ENCODE data around the gene COMTD1. TPM values are rescaled to one million over a fixed set of nuclear protein-coding genes. Genes with fewer than 3 reads are reported as not detected.
"Not testable (repeated sequence)": the region's sequence is repeated elsewhere in the genome, so short reads cannot be mapped to it uniquely, and the experiment has no call there.

Gene COMTD1
- total RNA-seq, 5 donors from 2014 or later (not counting 1 experiment from before 2014, with no cell fraction given), result 11.2 to 39.0 (median 33.8) TPM

GRCh38 chr10:75228278-75228677, 7.5 kb downstream of the COMTD1 start:
- Histone ChIP-seq H3K9me3 (no peaks in the 10 kb centered on the region), H3K4me3 (ENCODE audit: control insufficient read depth in 1 of 2, extremely low read depth in 1 of 2, low read length in 1 of 2) (no peak overlapping the region), H3K27me3 (replicated peaks in 1 of 2; ENCODE audit: control insufficient read depth in 2 of 2, extremely low read depth in 1 of 2, insufficient read depth in 2 of 2, low read length in 1 of 2) (no peaks in the 10 kb centered on the region), H3K27ac (ENCODE audit: low read length) (no peak overlapping the region), H3K36me3 (ENCODE audit: control insufficient read depth in 2 of 2, extremely low read depth in 1 of 2, insufficient read depth in 1 of 2, low read length in 1 of 2) (peaks cover 0 to 65% of the 10 kb centered on the region in 2 donors), H3K4me1 (ENCODE audit: control insufficient read depth in 1 of 2, extremely low read depth in 1 of 2, insufficient read depth in 2 of 2, low read length in 2 of 2) (peaks cover 0 to 18% of the 10 kb centered on the region in 2 experiments)
- H3K36me3 Mint-ChIP-seq, result peaks cover 51% of the 10 kb centered on the region
- H3K4me3 Mint-ChIP-seq, result no peak overlapping the region
- ChIA-PET CTCF (interaction anchor here (0.6 to 5.6 kb wide), 7 partner anchors 10 to 985 kb away, joined by 3 to 74 read pairs (median 3); partner anchors contain the start of gene VDAC2 (in 1 of the 2)), POLR2A (interaction anchor here (0.6 to 1.2 kb wide), 5 partner anchors 9 to 1992 kb away, joined by 3 to 10 read pairs (median 4); no protein-coding TSS in a partner anchor)
- H3K27me3 Mint-ChIP-seq, result no peaks in the 10 kb centered on the region
- WGBS (ENCODE audit: insufficient coverage), result 100% methylated on average over 3 of the region's 3 CpGs
- H3K9me3 Mint-ChIP-seq, result no peaks in the 10 kb centered on the region
- peaks cover 50 to 69% (median 52%) of the 10 kb centered on the region in 3 donors for H3K4me1 Mint-ChIP-seq
- peak overlapping the region; percentile 70 to 86 for H3K27ac Mint-ChIP-seq
- DNase-seq, result no peak
- no peak for ATAC-seq (replicated peaks in 1 of 4)

- H3K9me3 ChIP-seq, result no peaks in the 10 kb centered on the region
- ATAC-seq (replicated peaks in 1 of 4), result no peak
- peak overlapping the region; percentile 16 to 36 for H3K27ac Mint-ChIP-seq
- WGBS (ENCODE audit: insufficient coverage), result 100% methylated on average over 1 of the region's 5 CpGs
- H3K27ac ChIP-seq (ENCODE audit: low read length), result no peak overlapping the region
- H3K4me3 ChIP-seq (ENCODE audit: control insufficient read depth in 1 of 2, extremely low read depth in 1 of 2, low read length in 1 of 2), result no peak overlapping the region
- peaks cover 0 to 17% of the 10 kb centered on the region in 2 experiments for H3K4me1 ChIP-seq (ENCODE audit: control insufficient read depth in 1 of 2, extremely low read depth in 1 of 2, insufficient read depth in 2 of 2, low read length in 2 of 2)
- H3K9me3 Mint-ChIP-seq, result no peaks in the 10 kb centered on the region
- DNase-seq, result no peak
- no peak overlapping the region for H3K4me3 Mint-ChIP-seq
- CTCF ChIA-PET, result interaction anchor here (0.6 to 5.6 kb wide), 4 partner anchors 15 to 1449 kb away, joined by 3 to 74 read pairs (median 7); partner anchors contain the start of gene VDAC2 (in 1 of the 2)
- no peaks in the 10 kb centered on the region for H3K27me3 ChIP-seq (replicated peaks in 1 of 2; ENCODE audit: control insufficient read depth in 2 of 2, extremely low read depth in 1 of 2, insufficient read depth in 2 of 2, low read length in 1 of 2)
- H3K36me3 Mint-ChIP-seq, result peaks cover 58% of the 10 kb centered on the region
- H3K27me3 Mint-ChIP-seq, result no peaks in the 10 kb centered on the region
- H3K36me3 ChIP-seq (ENCODE audit: control insufficient read depth in 2 of 2, extremely low read depth in 1 of 2, insufficient read depth in 1 of 2, low read length in 1 of 2), result peaks cover 4 to 75% of the 10 kb centered on the region in 2 donors
- H3K4me1 Mint-ChIP-seq, result peaks cover 53 to 72% (median 60%) of the 10 kb centered on the region in 3 donors
- POLR2A ChIA-PET, result interaction anchor here in 1 of 2 donors (1.1 kb wide), 1 partner anchor 10 kb away, joined by 3 read pairs; no protein-coding TSS in a partner anchor
These were observed 9.1 kb downstream of the COMTD1 start for GRCh38 chr10:75226656-75227055.

- H3K4me3 Mint-ChIP-seq, result no peak overlapping the region
- no peaks in the 10 kb centered on the region for H3K27me3 Mint-ChIP-seq
- H3K4me1 Mint-ChIP-seq, result peaks cover 57 to 70% (median 61%) of the 10 kb centered on the region in 3 donors
- ATAC-seq (replicated peaks in 1 of 4) (no peak), DNase-seq (no peak)
- Histone ChIP-seq H3K9me3 (no peaks in the 10 kb centered on the region), H3K36me3 (ENCODE audit: control insufficient read depth in 2 of 2, extremely low read depth in 1 of 2, insufficient read depth in 1 of 2, low read length in 1 of 2) (peaks cover 4 to 74% of the 10 kb centered on the region in 2 donors), H3K4me3 (ENCODE audit: control insufficient read depth in 1 of 2, extremely low read depth in 1 of 2, low read length in 1 of 2) (no peak overlapping the region), H3K27ac (ENCODE audit: low read length) (no peak overlapping the region), H3K4me1 (ENCODE audit: control insufficient read depth in 1 of 2, extremely low read depth in 1 of 2, insufficient read depth in 2 of 2, low read length in 2 of 2) (peaks cover 0 to 17% of the 10 kb centered on the region in 2 experiments), H3K27me3 (replicated peaks in 1 of 2; ENCODE audit: control insufficient read depth in 2 of 2, extremely low read depth in 1 of 2, insufficient read depth in 2 of 2, low read length in 1 of 2) (no peaks in the 10 kb centered on the region)
- no CpG with 5 or more reads among the region's 2 CpGs for WGBS (ENCODE audit: insufficient coverage)
- POLR2A ChIA-PET, result interaction anchor here (0.5 to 1.1 kb wide), 3 partner anchors 10 to 17 kb away, joined by 3 to 6 read pairs (median 6); no protein-coding TSS in a partner anchor
- CTCF ChIA-PET, result interaction anchor here (0.6 to 1.4 kb wide), 4 partner anchors 11 to 114 kb away, joined by 3 to 9 read pairs (median 5); no protein-coding TSS in a partner anchor
- H3K27ac Mint-ChIP-seq, result peak overlapping the region; percentile 52 to 81
- H3K9me3 Mint-ChIP-seq, result no peaks in the 10 kb centered on the region
- H3K36me3 Mint-ChIP-seq, result peaks cover 55% of the 10 kb centered on the region
These were observed 9.7 kb downstream of the COMTD1 start for GRCh38 chr10:75226095-75226494.

GRCh38 chr10:75223507-75223906, 12.2 kb downstream of the COMTD1 start:
- H3K36me3 ChIP-seq (ENCODE audit: control insufficient read depth in 2 of 2, extremely low read depth in 1 of 2, insufficient read depth in 1 of 2, low read length in 1 of 2), result peaks cover 4 to 77% of the 10 kb centered on the region in 2 donors
- H3K9me3 ChIP-seq, result no peaks in the 10 kb centered on the region
- WGBS (ENCODE audit: insufficient coverage), result 100% methylated on average over 1 of the region's 2 CpGs
- Mint-ChIP-seq H3K36me3 (peaks cover 48% of the 10 kb centered on the region), H3K4me3 (no peak overlapping the region), H3K27me3 (no peaks in the 10 kb centered on the region), H3K27ac (peak overlapping the region; percentile 62 to 81), H3K9me3 (no peaks in the 10 kb centered on the region), H3K4me1 (peaks cover 53 to 63% (median 55%) of the 10 kb centered on the region in 3 donors)
- no peak overlapping the region for H3K4me3 ChIP-seq (ENCODE audit: control insufficient read depth in 1 of 2, extremely low read depth in 1 of 2, low read length in 1 of 2)
- H3K4me1 ChIP-seq (ENCODE audit: control insufficient read depth in 1 of 2, extremely low read depth in 1 of 2, insufficient read depth in 2 of 2, low read length in 2 of 2), result peaks cover 0 to 14% of the 10 kb centered on the region in 2 experiments
- CTCF ChIA-PET, result interaction anchor here in 1 of 2 donors (1.6 kb wide), 1 partner anchor 12 kb away, joined by 5 read pairs; no protein-coding TSS in a partner anchor
- no peak overlapping the region for H3K27ac ChIP-seq (ENCODE audit: low read length)
- DNase-seq, result no peak
- no peaks in the 10 kb centered on the region for H3K27me3 ChIP-seq (replicated peaks in 1 of 2; ENCODE audit: control insufficient read depth in 2 of 2, extremely low read depth in 1 of 2, insufficient read depth in 2 of 2, low read length in 1 of 2)
- no peak for ATAC-seq (replicated peaks in 1 of 4)
- POLR2A ChIA-PET, result no interaction called here

- CTCF ChIA-PET, result interaction anchor here in 1 of 2 donors (1.2 kb wide), 1 partner anchor 9 kb away, joined by 3 read pairs; no protein-coding TSS in a partner anchor
- POLR2A ChIA-PET; H3K27me3 Mint-ChIP-seq; H3K9me3 Mint-ChIP-seq; H3K4me3 ChIP-seq (ENCODE audit: control insufficient read depth in 1 of 2, extremely low read depth in 1 of 2, low read length in 1 of 2); DNase-seq; H3K4me3 Mint-ChIP-seq; ATAC-seq (replicated peaks in 1 of 4); H3K9me3 ChIP-seq; H3K27me3 ChIP-seq (replicated peaks in 1 of 2; ENCODE audit: control insufficient read depth in 2 of 2, extremely low read depth in 1 of 2, insufficient read depth in 2 of 2, low read length in 1 of 2); H3K27ac ChIP-seq (ENCODE audit: low read length); H3K27ac Mint-ChIP-seq: not testable (repeated sequence)
- WGBS (ENCODE audit: insufficient coverage), result 94% methylated on average over 2 of the region's 8 CpGs
- Mint-ChIP-seq H3K36me3 (peaks cover 51% of the 10 kb centered on the region), H3K4me1 (peaks cover 53 to 56% (median 54%) of the 10 kb centered on the region in 3 donors)
- peaks cover 4 to 82% of the 10 kb centered on the region in 2 donors for H3K36me3 ChIP-seq (ENCODE audit: control insufficient read depth in 2 of 2, extremely low read depth in 1 of 2, insufficient read depth in 1 of 2, low read length in 1 of 2)
- peaks cover 0 to 21% of the 10 kb centered on the region in 2 experiments for H3K4me1 ChIP-seq (ENCODE audit: control insufficient read depth in 1 of 2, extremely low read depth in 1 of 2, insufficient read depth in 2 of 2, low read length in 2 of 2)
These were observed 14.3 kb downstream of the COMTD1 start for GRCh38 chr10:75221492-75221891.

GRCh38 chr10:75220274-75220673, 15.5 kb downstream of the COMTD1 start:
- CTCF ChIA-PET, result no interaction called here
- no peak for ATAC-seq (replicated peaks in 1 of 4)
- Mint-ChIP-seq H3K27me3 (no peaks in the 10 kb centered on the region), H3K27ac (no peak overlapping the region), H3K4me1 (peaks cover 50 to 54% (median 51%) of the 10 kb centered on the region in 3 donors), H3K36me3 (peaks cover 50% of the 10 kb centered on the region), H3K4me3 (no peak overlapping the region), H3K9me3 (no peaks in the 10 kb centered on the region)
- WGBS (ENCODE audit: insufficient coverage), result 94% methylated on average over 4 of the region's 4 CpGs
- Histone ChIP-seq H3K36me3 (ENCODE audit: control insufficient read depth in 2 of 2, extremely low read depth in 1 of 2, insufficient read depth in 1 of 2, low read length in 1 of 2) (peaks cover 4 to 89% of the 10 kb centered on the region in 2 donors), H3K4me1 (ENCODE audit: control insufficient read depth in 1 of 2, extremely low read depth in 1 of 2, insufficient read depth in 2 of 2, low read length in 2 of 2) (peaks cover 0 to 22% of the 10 kb centered on the region in 2 experiments), H3K27ac (ENCODE audit: low read length) (no peak overlapping the region), H3K27me3 (replicated peaks in 1 of 2; ENCODE audit: control insufficient read depth in 2 of 2, extremely low read depth in 1 of 2, insufficient read depth in 2 of 2, low read length in 1 of 2) (no peaks in the 10 kb centered on the region), H3K4me3 (ENCODE audit: control insufficient read depth in 1 of 2, extremely low read depth in 1 of 2, low read length in 1 of 2) (no peak overlapping the region), H3K9me3 (no peaks in the 10 kb centered on the region)
- POLR2A ChIA-PET, result no interaction called here
- no peak for DNase-seq

Measured in T-cell (primary cell).